WTC11 (cell line): ENCODE results near the gene MCM6. TPM values are rescaled to one million over a fixed set of nuclear protein-coding genes. Genes with fewer than 3 reads are reported as not detected.

ENCODE experiments used
- ATAC-seq: fragments of 200-7000 bp; cut with Tn5 transposase; 2 replicates; pipeline ENCODE4 v1.10.0; 2021; ENCODE audit warnings: mild to moderate bottlenecking, moderate library complexity
- CTCF ChIA-PET: fragments of 300-600 bp; sonication (Branson Sonifier 250); formaldehyde crosslinking; loops from one replicate; lab custom pipeline; 2021; ENCODE audit warnings: antibody characterized with exemption; lab: Charles Lee
- POLR2A ChIA-PET: fragments of 350-600 bp; sonication (Branson Sonifier 250); formaldehyde crosslinking; loops from one replicate; lab custom pipeline; 2021; ENCODE audit warnings: antibody characterized with exemption; lab: Charles Lee
- DNase-seq: peaks from one replicate; pipeline ENCODE4 v3.0.0; 2021; ENCODE audit warnings: low spot score
- H3K27ac Mint-ChIP-seq: 2 replicates; pipeline ENCODE4 v1.8.0; 2021; ENCODE audit warnings: mixed read lengths
- H3K27me3 Mint-ChIP-seq: 2 replicates; pipeline ENCODE4 v1.8.0; 2021; ENCODE audit warnings: low read depth, mild to moderate bottlenecking, moderate library complexity, mixed read lengths
- H3K36me3 Mint-ChIP-seq: 2 replicates; pipeline ENCODE4 v1.8.0; 2021; ENCODE audit warnings: mixed read lengths
- H3K4me1 Mint-ChIP-seq: 2 replicates; pipeline ENCODE4 v1.8.0; 2022; ENCODE audit warnings: mixed read lengths
- H3K4me3 Mint-ChIP-seq: 2 replicates; pipeline ENCODE4 v1.8.0; 2021; ENCODE audit warnings: mild to moderate bottlenecking, moderate library complexity, mixed read lengths
- H3K9me3 Mint-ChIP-seq: 2 replicates; pipeline ENCODE4 v1.8.0; 2021; ENCODE audit warnings: mixed read lengths
- AR ChIP-seq: fragments of 250-450 bp; sonication (Bioruptor Pico); IDR thresholded peaks from 2 replicates; pipeline ENCODE4 v1.9.0; 2021; ENCODE audit warnings: mild to moderate bottlenecking
- ATF1 ChIP-seq: sonication (generic); formaldehyde crosslinking; IDR thresholded peaks from 2 replicates; pipeline ENCODE4 v1.8.1; 2023; ENCODE audit warnings: mild to moderate bottlenecking, moderate library complexity, missing genetic modification reagents
- ATF3 ChIP-seq: sonication (generic); formaldehyde crosslinking; conservative IDR thresholded peaks from 2 replicates; pipeline ENCODE4 v1.8.1; 2022; ENCODE audit warnings: mild to moderate bottlenecking, missing genetic modification reagents
- EMX1 ChIP-seq: fragments of 250-450 bp; sonication (Bioruptor Pico); IDR thresholded peaks from 2 replicates; pipeline ENCODE4 v1.8.0; 2021; ENCODE audit warnings: mild to moderate bottlenecking
- FOXJ3 ChIP-seq: sonication (generic); formaldehyde crosslinking; IDR thresholded peaks from 2 replicates; pipeline ENCODE4 v1.9.0; 2021; ENCODE audit warnings: missing genetic modification reagents, mild to moderate bottlenecking, borderline replicate concordance
- FOXK1 ChIP-seq: sonication (generic); formaldehyde crosslinking; IDR thresholded peaks from 2 replicates; pipeline ENCODE4 v1.8.0; 2022; ENCODE audit warnings: mild to moderate bottlenecking, moderate library complexity, missing genetic modification reagents
- NFATC4 ChIP-seq: fragments of 250-450 bp; sonication (Bioruptor Pico); IDR thresholded peaks from 2 replicates; pipeline ENCODE4 v1.9.0; 2021; ENCODE audit warnings: mild to moderate bottlenecking
- NFE2L1 ChIP-seq: sonication (generic); formaldehyde crosslinking; IDR thresholded peaks from 2 replicates; pipeline ENCODE4 v1.8.1; 2023; ENCODE audit warnings: missing genetic modification reagents
- OVOL2 ChIP-seq: fragments of 250-450 bp; sonication (Bioruptor Pico); IDR thresholded peaks from 2 replicates; pipeline ENCODE4 v1.9.0; 2021; ENCODE audit warnings: mild to moderate bottlenecking, borderline replicate concordance
- SMAD4 ChIP-seq: sonication (generic); formaldehyde crosslinking; IDR thresholded peaks from 2 replicates; pipeline ENCODE4 v1.8.0; 2022; ENCODE audit warnings: mild to moderate bottlenecking, missing genetic modification reagents
- SP1 ChIP-seq: sonication (generic); formaldehyde crosslinking; conservative IDR thresholded peaks from 2 replicates; pipeline ENCODE4 v1.8.1; 2022; ENCODE audit warnings: missing genetic modification reagents
- ZNF121 ChIP-seq: sonication (generic); formaldehyde crosslinking; IDR thresholded peaks from 2 replicates; pipeline ENCODE4 v1.8.0; 2023; ENCODE audit warnings: missing genetic modification reagents
- total RNA-seq: library from RNA; stranded (reverse); gene quantifications from 3 replicates; pipeline ENCODE4 v1.2.3, GENCODE V29; 2021
- TF ChIP-seq, protein P1 (sequence below): sonication (generic); formaldehyde crosslinking; IDR thresholded peaks from 2 replicates; pipeline ENCODE4 v1.8.1; 2023; ENCODE audit warnings: mild to moderate bottlenecking, missing genetic modification reagents, borderline replicate concordance
- TF ChIP-seq, protein P2 (sequence below): sonication (generic); formaldehyde crosslinking; IDR thresholded peaks from 2 replicates; pipeline ENCODE4 v1.8.0; 2023; ENCODE audit warnings: mild to moderate bottlenecking, missing genetic modification reagents

The MCM6 gene
- total RNA-seq, 1 experiment from 2014 or later, result 107 TPM

- ATAC-seq (no peak), DNase-seq (no peak)
- Mint-ChIP-seq H3K9me3 (peaks cover 18% of the 10 kb centered on the region), H3K36me3 (no peaks in the 10 kb centered on the region), H3K4me3 (no peak overlapping the region), H3K27ac (no peak overlapping the region), H3K27me3 (peaks cover 7% of the 10 kb centered on the region; the same call in 1 of the 2 replicates), H3K4me1 (no peaks in the 10 kb centered on the region)
- TF ChIP-seq AR (CRISPR knock-in tag) (no peak), ZNF121 (CRISPR knock-in tag) (no peak), FOXK1 (CRISPR knock-in tag) (no peak), SP1 (no peak), ATF1 (no peak), OVOL2 (CRISPR knock-in tag) (no peak)
- TF ChIP-seq, protein P1, sequence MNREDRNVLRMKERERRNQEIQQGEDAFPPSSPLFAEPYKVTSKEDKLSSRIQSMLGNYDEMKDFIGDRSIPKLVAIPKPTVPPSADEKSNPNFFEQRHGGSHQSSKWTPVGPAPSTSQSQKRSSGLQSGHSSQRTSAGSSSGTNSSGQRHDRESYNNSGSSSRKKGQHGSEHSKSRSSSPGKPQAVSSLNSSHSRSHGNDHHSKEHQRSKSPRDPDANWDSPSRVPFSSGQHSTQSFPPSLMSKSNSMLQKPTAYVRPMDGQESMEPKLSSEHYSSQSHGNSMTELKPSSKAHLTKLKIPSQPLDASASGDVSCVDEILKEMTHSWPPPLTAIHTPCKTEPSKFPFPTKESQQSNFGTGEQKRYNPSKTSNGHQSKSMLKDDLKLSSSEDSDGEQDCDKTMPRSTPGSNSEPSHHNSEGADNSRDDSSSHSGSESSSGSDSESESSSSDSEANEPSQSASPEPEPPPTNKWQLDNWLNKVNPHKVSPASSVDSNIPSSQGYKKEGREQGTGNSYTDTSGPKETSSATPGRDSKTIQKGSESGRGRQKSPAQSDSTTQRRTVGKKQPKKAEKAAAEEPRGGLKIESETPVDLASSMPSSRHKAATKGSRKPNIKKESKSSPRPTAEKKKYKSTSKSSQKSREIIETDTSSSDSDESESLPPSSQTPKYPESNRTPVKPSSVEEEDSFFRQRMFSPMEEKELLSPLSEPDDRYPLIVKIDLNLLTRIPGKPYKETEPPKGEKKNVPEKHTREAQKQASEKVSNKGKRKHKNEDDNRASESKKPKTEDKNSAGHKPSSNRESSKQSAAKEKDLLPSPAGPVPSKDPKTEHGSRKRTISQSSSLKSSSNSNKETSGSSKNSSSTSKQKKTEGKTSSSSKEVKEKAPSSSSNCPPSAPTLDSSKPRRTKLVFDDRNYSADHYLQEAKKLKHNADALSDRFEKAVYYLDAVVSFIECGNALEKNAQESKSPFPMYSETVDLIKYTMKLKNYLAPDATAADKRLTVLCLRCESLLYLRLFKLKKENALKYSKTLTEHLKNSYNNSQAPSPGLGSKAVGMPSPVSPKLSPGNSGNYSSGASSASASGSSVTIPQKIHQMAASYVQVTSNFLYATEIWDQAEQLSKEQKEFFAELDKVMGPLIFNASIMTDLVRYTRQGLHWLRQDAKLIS (CRISPR knock-in tag), result no peak
- ChIA-PET CTCF (interaction anchor here (1.3 to 2.5 kb wide), 2 partner anchors 29 to 558 kb away, joined by 3 to 6 read pairs; no protein-coding TSS in a partner anchor), POLR2A (no interaction called here)
Observed at GRCh38 chr2:135826544-135826943, 49.7 kb downstream of the MCM6 start.

DNA sequence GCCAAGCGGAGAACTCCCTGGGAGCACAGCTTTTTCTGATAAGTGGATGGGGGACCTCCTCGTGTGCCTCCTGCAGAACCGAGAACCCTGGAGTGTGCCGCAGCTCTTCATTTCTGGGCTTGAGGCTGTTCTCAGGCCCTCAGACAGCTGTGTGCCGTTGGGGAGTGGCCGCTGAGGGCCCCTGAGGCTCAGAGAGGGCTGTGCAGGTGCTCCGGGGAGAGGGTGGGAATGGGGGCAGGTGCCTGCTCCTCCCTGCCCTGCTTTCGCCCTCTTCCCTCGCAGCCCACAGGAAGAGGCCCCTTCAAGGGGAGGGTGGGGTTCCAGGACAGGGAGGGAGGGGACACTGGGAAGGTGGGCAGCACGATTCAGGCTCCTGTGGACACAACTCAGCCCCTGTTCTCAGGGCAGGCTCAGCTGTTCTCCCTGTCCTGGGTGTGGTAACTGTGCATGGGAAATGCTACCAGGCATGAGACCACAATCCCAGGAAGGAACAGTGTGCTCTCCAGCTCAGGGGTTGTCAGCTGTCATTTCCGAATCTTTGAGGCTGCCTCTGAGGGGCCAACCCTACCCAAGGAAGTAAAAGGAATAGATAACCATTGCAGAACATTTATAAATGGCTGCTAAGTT, 50.6 kb downstream of the MCM6 start:
- no peaks in the 10 kb centered on the region for H3K36me3 Mint-ChIP-seq
- TF ChIP-seq EMX1 (CRISPR knock-in tag) (no peak), SMAD4 (CRISPR knock-in tag) (no peak), NFE2L1 (CRISPR knock-in tag) (no peak), FOXJ3 (CRISPR knock-in tag) (no peak), NFATC4 (no peak), ATF1 (no peak), ATF3 (CRISPR knock-in tag) (no peak)
- TF ChIP-seq, protein P2, sequence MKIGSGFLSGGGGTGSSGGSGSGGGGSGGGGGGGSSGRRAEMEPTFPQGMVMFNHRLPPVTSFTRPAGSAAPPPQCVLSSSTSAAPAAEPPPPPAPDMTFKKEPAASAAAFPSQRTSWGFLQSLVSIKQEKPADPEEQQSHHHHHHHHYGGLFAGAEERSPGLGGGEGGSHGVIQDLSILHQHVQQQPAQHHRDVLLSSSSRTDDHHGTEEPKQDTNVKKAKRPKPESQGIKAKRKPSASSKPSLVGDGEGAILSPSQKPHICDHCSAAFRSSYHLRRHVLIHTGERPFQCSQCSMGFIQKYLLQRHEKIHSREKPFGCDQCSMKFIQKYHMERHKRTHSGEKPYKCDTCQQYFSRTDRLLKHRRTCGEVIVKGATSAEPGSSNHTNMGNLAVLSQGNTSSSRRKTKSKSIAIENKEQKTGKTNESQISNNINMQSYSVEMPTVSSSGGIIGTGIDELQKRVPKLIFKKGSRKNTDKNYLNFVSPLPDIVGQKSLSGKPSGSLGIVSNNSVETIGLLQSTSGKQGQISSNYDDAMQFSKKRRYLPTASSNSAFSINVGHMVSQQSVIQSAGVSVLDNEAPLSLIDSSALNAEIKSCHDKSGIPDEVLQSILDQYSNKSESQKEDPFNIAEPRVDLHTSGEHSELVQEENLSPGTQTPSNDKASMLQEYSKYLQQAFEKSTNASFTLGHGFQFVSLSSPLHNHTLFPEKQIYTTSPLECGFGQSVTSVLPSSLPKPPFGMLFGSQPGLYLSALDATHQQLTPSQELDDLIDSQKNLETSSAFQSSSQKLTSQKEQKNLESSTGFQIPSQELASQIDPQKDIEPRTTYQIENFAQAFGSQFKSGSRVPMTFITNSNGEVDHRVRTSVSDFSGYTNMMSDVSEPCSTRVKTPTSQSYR (CRISPR knock-in tag), result no peak
- peaks cover 18% of the 10 kb centered on the region for H3K9me3 Mint-ChIP-seq
- ChIA-PET CTCF (interaction anchor here (0.7 to 2.1 kb wide), 3 partner anchors 9 to 559 kb away, joined by 3 to 9 read pairs (median 5); no protein-coding TSS in a partner anchor), POLR2A (no interaction called here)
- H3K4me3 Mint-ChIP-seq, result no peak overlapping the region
- ATAC-seq, result peak; percentile 63
- H3K27ac Mint-ChIP-seq, result no peak overlapping the region
- peaks cover 7% of the 10 kb centered on the region; the same call in 1 of the 2 replicates for H3K27me3 Mint-ChIP-seq
- DNase-seq, result no peak
- no peaks in the 10 kb centered on the region for H3K4me1 Mint-ChIP-seq
